Breast epithelium (tissue), 4 donors: Measurements from ENCODE around the gene CDK18. TPM values are rescaled to one million over a fixed set of nuclear protein-coding genes. Genes with fewer than 3 reads are reported as not detected.

Source experiments
- DNase-seq, 2 donors: peaks; one replicate each; pipeline ENCODE4 v3.0.0-alpha.2; 2019; ENCODE audit warnings: low spot score in 2 of 2
- H3K27ac ChIP-seq, 2 donors: fragments of 200-600 bp; sonication (generic) in 1 of 2; one replicate each; pipeline ENCODE4 v1.5.1; 2016 to 2019; ENCODE audit warnings: mild to moderate bottlenecking in 1 of 2
- H3K27me3 ChIP-seq, 2 donors: fragments of 200-600 bp; sonication (generic) in 1 of 2; one replicate each; pipeline versions ENCODE4 v1.5.1 to v1.6.0; 2017 to 2019; ENCODE audit warnings: control low read depth in 1 of 2, mild to moderate bottlenecking in 1 of 2
- H3K36me3 ChIP-seq: fragments of 200-600 bp; one replicate; pipeline ENCODE4 v1.5.1; 2019
- H3K4me1 ChIP-seq, 2 donors: fragments of 200-600 bp; sonication (generic); one replicate each; pipeline ENCODE4 v1.5.1; 2016 to 2019; ENCODE audit warnings: control low read depth in 1 of 2
- H3K4me3 ChIP-seq, 3 donors: fragments of 200-600 bp; sonication (generic); 1 replicate in 2 of 3; 2 replicates in 1 of 3; pipeline ENCODE4 v1.5.1; 2016 to 2019; ENCODE audit warnings: mild to moderate bottlenecking in 3 of 3, moderate library complexity in 2 of 3
- H3K9me3 ChIP-seq, 2 donors: fragments of 200-600 bp; sonication (generic) in 1 of 2; one replicate each; pipeline ENCODE4 v1.5.1; 2016 to 2019; ENCODE audit warnings: control low read depth in 1 of 2
- CTCF ChIP-seq, 3 donors: fragments of 450-650 bp; IDR thresholded peaks; one replicate each; pipeline ENCODE4 v1.5.1; 2016 to 2017; ENCODE audit warnings: antibody characterized with exemption in 3 of 3, mild to moderate bottlenecking in 3 of 3, moderate library complexity in 3 of 3
- POLR2A ChIP-seq: fragments of 450-650 bp; IDR thresholded peaks from one replicate; pipeline ENCODE4 v1.6.1; 2016; ENCODE audit warnings: antibody characterized with exemption, mild to moderate bottlenecking, moderate library complexity
- POLR2AphosphoS5 ChIP-seq, 3 donors: sonication (generic); formaldehyde crosslinking; IDR thresholded peaks; one replicate each; pipeline ENCODE4 v1.6.1; 2017; ENCODE audit warnings: antibody characterized with exemption in 3 of 3
- intact Hi-C: fragments of 100-400 bp; cut with DNase I; formaldehyde crosslinking; loops from one replicate; pipeline ENCODE4 v1.15.1; 2023; ENCODE audit warnings: low total_unique reads
- total RNA-seq, 3 donors: library from RNA; depleted of rRNA; stranded (reverse); fragments of >200 nt; gene quantifications; one replicate each; pipeline ENCODE4 v1.1.0, GENCODE V29; 2016

CDK18 gene
- total RNA-seq, 3 donors from 2014 or later = 1.4 to 12.3 (median 9.2) TPM

GRCh38 chr1:205580923-205581180 is 76.4 kb downstream of the CDK18 start:
- Histone ChIP-seq H3K36me3 (no peaks in the 10 kb centered on the region), H3K27ac (no peak overlapping the region), H3K9me3 (no peaks in the 10 kb centered on the region), H3K4me1 (no peaks in the 10 kb centered on the region), H3K4me3 (no peak overlapping the region), H3K27me3 (no peaks in the 10 kb centered on the region)
- intact Hi-C loops = no loop called here
- TF ChIP-seq CTCF (IDR thresholded peaks at IDR 0.05) = no peak
- no peak for TF ChIP-seq POLR2AphosphoS5 (IDR thresholded peaks at IDR 0.05)
- TF ChIP-seq POLR2A = no peak
- DNase-seq = no peak

GRCh38 chr1:205581321-205581980 is 77.0 kb downstream of the CDK18 start:
- intact Hi-C loops = no loop called here
- H3K4me1 ChIP-seq = no peaks in the 10 kb centered on the region
- TF ChIP-seq CTCF (IDR thresholded peaks at IDR 0.05) = no peak
- no peak for TF ChIP-seq POLR2A
- no peak for TF ChIP-seq POLR2AphosphoS5 (IDR thresholded peaks at IDR 0.05)
- no peak for DNase-seq
- no peaks in the 10 kb centered on the region for H3K27me3 ChIP-seq
- H3K36me3 ChIP-seq = no peaks in the 10 kb centered on the region
- H3K9me3 ChIP-seq = no peaks in the 10 kb centered on the region
- no peak overlapping the region for H3K4me3 ChIP-seq
- H3K27ac ChIP-seq = peak overlapping the region in 1 of 2 donors; percentile 32

GRCh38 chr1:205582046-205582445 is 77.6 kb downstream of the CDK18 start:
- intact Hi-C loops = no loop called here
- H3K9me3 ChIP-seq = no peaks in the 10 kb centered on the region
- H3K27me3 ChIP-seq = no peaks in the 10 kb centered on the region
- H3K4me1 ChIP-seq = no peaks in the 10 kb centered on the region
- TF ChIP-seq CTCF (IDR thresholded peaks at IDR 0.05) (no peak), POLR2A (no peak), POLR2AphosphoS5 (IDR thresholded peaks at IDR 0.05) (no peak)
- no peaks in the 10 kb centered on the region for H3K36me3 ChIP-seq
- H3K4me3 ChIP-seq = no peak overlapping the region
- no peak for DNase-seq
- H3K27ac ChIP-seq = peak overlapping the region in 1 of 2 donors; percentile 32

Other genes starting within 250 kb of the CDK18 start
- gene NUAK2, start 182.9 kb upstream of the CDK18 start, total RNA-seq = 1 to 10 TPM in 2 of 3 donors, under 1 TPM in 1; 0.98 to 2.2 (median 1.1) TPM
- not detected for gene KLHDC8A, start 147.7 kb upstream of the CDK18 start, total RNA-seq
- gene LEMD1, start 82.6 kb upstream of the CDK18 start, total RNA-seq = 1 to 10 TPM in 1 of 3 donors, not detected in 2; 6.1 TPM
- 1 to 10 TPM in 1 of 3 donors, under 1 TPM in 1, not detected in 1; 0.66 to 1.5 TPM for gene BLACAT1, start 48.6 kb upstream of the CDK18 start, total RNA-seq
- 10 to 100 TPM; 22.6 to 32.5 (median 26.5) TPM for gene ELK4, start 127.3 kb downstream of the CDK18 start, total RNA-seq
- gene SLC45A3, start 175.8 kb downstream of the CDK18 start, total RNA-seq = 1 to 10 TPM; 1.3 to 2.9 (median 1.6) TPM
- gene NUCKS1, start 245.5 kb downstream of the CDK18 start, total RNA-seq = 100 to 1,000 TPM in 1 of 3 donors, 10 to 100 TPM in 2; 80.6 to 188 (median 86.9) TPM